MM.1S (cell line): Measurements from ENCODE around the gene PAX8.

Source experiments
- DNase-seq: peaks from one replicate; pipeline ENCODE4 v3.0.0-alpha.2; 2015
- H2AFZ ChIP-seq: fragments of 300-600 bp; sonication (generic); 2 replicates; pipeline ENCODE4 v1.6.0; 2016; ENCODE audit warnings: antibody characterized with exemption, low read length
- H3F3A ChIP-seq: fragments of 300-600 bp; sonication (generic); 2 replicates; pipeline ENCODE4 v1.6.1; 2016; ENCODE audit warnings: mild to moderate bottlenecking, antibody characterized with exemption, low read length, moderate library complexity, mixed read lengths; ENCODE audit not compliant: insufficient read depth
- H3K27ac ChIP-seq: fragments of 300-600 bp; sonication (generic); 2 replicates; pipeline ENCODE4 v1.5.1; 2016; ENCODE audit warnings: mild to moderate bottlenecking, low read length
- H3K27me3 ChIP-seq: fragments of 300-600 bp; sonication (generic); replicated peaks from 2 replicates; pipeline ENCODE4 v1.6.0; 2016; ENCODE audit warnings: low read length; ENCODE audit not compliant: insufficient read depth
- H3K36me3 ChIP-seq: fragments of 300-600 bp; sonication (generic); replicated peaks from 2 replicates; pipeline ENCODE4 v1.6.1; 2016; ENCODE audit warnings: mild to moderate bottlenecking, low read length, mixed read lengths; ENCODE audit not compliant: insufficient read depth
- H3K4me1 ChIP-seq: fragments of 300-600 bp; sonication (generic); 2 replicates; pipeline ENCODE4 v1.6.1; 2016; ENCODE audit warnings: low read length, mixed read lengths
- H3K4me2 ChIP-seq: fragments of 300-600 bp; sonication (generic); 2 replicates; pipeline ENCODE4 v1.6.0; 2016; ENCODE audit warnings: low read depth, low read length
- H3K4me3 ChIP-seq: fragments of 300-600 bp; sonication (generic); 2 replicates; pipeline ENCODE4 v1.5.1; 2016; ENCODE audit warnings: low read length, mixed read lengths
- H3K79me2 ChIP-seq: fragments of 300-600 bp; sonication (generic); 2 replicates; pipeline ENCODE4 v1.6.1; 2016; ENCODE audit warnings: mixed run types, low read length, mixed read lengths
- H3K9ac ChIP-seq: fragments of 300-600 bp; sonication (generic); 2 replicates; pipeline ENCODE4 v1.6.1; 2016; ENCODE audit warnings: low read length, mixed read lengths
- H3K9me2 ChIP-seq: fragments of 300-600 bp; sonication (generic); replicated peaks from 2 replicates; pipeline ENCODE4 v1.6.1; 2016; ENCODE audit warnings: mild to moderate bottlenecking, low read length, mixed read lengths; ENCODE audit not compliant: insufficient read depth
- H3K9me3 ChIP-seq: fragments of 300-600 bp; sonication (generic); replicated peaks from 2 replicates; pipeline ENCODE4 v1.6.1; 2016; ENCODE audit warnings: mild to moderate bottlenecking, low read length, mixed read lengths; ENCODE audit not compliant: insufficient read depth
- H4K20me1 ChIP-seq: fragments of 300-600 bp; sonication (generic); 2 replicates; pipeline ENCODE4 v1.6.1; 2016; ENCODE audit warnings: mild to moderate bottlenecking, low read length, moderate library complexity, mixed read lengths; ENCODE audit not compliant: insufficient read depth
- CTCF ChIP-seq: fragments of 300-600 bp; sonication (generic); IDR thresholded peaks from 2 replicates; pipeline ENCODE4 v1.5.1; 2016; ENCODE audit warnings: antibody characterized with exemption, low read length, mixed read lengths
- EZH2 ChIP-seq: fragments of 300-600 bp; sonication (generic); optimal IDR thresholded peaks from 2 replicates; pipeline ENCODE3; 2017; ENCODE audit warnings: low read depth, mild to moderate bottlenecking, antibody characterized with exemption, low read length, mixed read lengths
- EZH2phosphoT487 ChIP-seq: fragments of 300-600 bp; sonication (generic); IDR thresholded peaks from 2 replicates; pipeline ENCODE4 v1.6.1; 2018; ENCODE audit warnings: antibody characterized with exemption, low read length

The PAX8 gene

GRCh38 chr2:113180131-113180946 lies 98.4 kb downstream of the PAX8 start:
- Histone ChIP-seq H4K20me1 (peaks cover 25% of the 10 kb centered on the region; the same call in 1 of the 2 replicates), H3K4me1 (0 out of 2 replicates have a peak, but pooled peaks cover 10% of the 10 kb centered on the region), H3K79me2 (peaks cover 99% of the 10 kb centered on the region), H3K9me3 (no peaks in the 10 kb centered on the region), H3K36me3 (no peaks in the 10 kb centered on the region; the same call in 1 of the 2 replicates), H3F3A (peaks cover 6% of the 10 kb centered on the region; the same call in 1 of the 2 replicates), H3K4me3 (no peak overlapping the region), H3K27ac (no peak overlapping the region), H3K27me3 (no peaks in the 10 kb centered on the region), H2AFZ (no peak overlapping the region), H3K4me2 (no peak overlapping the region), H3K9ac (no peak overlapping the region), H3K9me2 (no peaks in the 10 kb centered on the region)
- TF ChIP-seq CTCF (no peak), EZH2 (no peak), EZH2phosphoT487 (no peak)
- DNase-seq = no peak

GRCh38 chr2:113179446-113180045 lies 99.2 kb downstream of the PAX8 start:
- H3K9ac ChIP-seq = no peak overlapping the region
- no peak overlapping the region for H2AFZ ChIP-seq
- peaks cover 99% of the 10 kb centered on the region for H3K79me2 ChIP-seq
- peaks cover 13% of the 10 kb centered on the region; the same call in 1 of the 2 replicates for H3F3A ChIP-seq
- no peaks in the 10 kb centered on the region for H3K9me3 ChIP-seq
- DNase-seq = no peak
- no peaks in the 10 kb centered on the region for H3K27me3 ChIP-seq
- no peaks in the 10 kb centered on the region; the same call in 1 of the 2 replicates for H3K36me3 ChIP-seq
- no peak overlapping the region for H3K27ac ChIP-seq
- TF ChIP-seq CTCF (no peak), EZH2 (no peak), EZH2phosphoT487 (no peak)
- H3K4me2 ChIP-seq = no peak overlapping the region
- 0 out of 2 replicates have a peak, but pooled peaks cover 10% of the 10 kb centered on the region for H3K4me1 ChIP-seq
- no peak overlapping the region for H3K4me3 ChIP-seq
- no peaks in the 10 kb centered on the region for H3K9me2 ChIP-seq
- peaks cover 19% of the 10 kb centered on the region; the same call in 1 of the 2 replicates for H4K20me1 ChIP-seq

GRCh38 chr2:113178891-113179290 lies 99.8 kb downstream of the PAX8 start:
- H3K9me2 ChIP-seq = no peaks in the 10 kb centered on the region
- TF ChIP-seq EZH2 (no peak), CTCF (no peak), EZH2phosphoT487 (no peak)
- H3K79me2 ChIP-seq = peaks cover 99% of the 10 kb centered on the region
- H4K20me1 ChIP-seq = peaks cover 19% of the 10 kb centered on the region; the same call in 1 of the 2 replicates
- H3K36me3 ChIP-seq = no peaks in the 10 kb centered on the region; the same call in 1 of the 2 replicates
- H3K9me3 ChIP-seq = no peaks in the 10 kb centered on the region
- no peak for DNase-seq
- no peak overlapping the region for H3K4me2 ChIP-seq
- H3K4me3 ChIP-seq = no peak overlapping the region
- no peaks in the 10 kb centered on the region for H3K27me3 ChIP-seq
- 0 out of 2 replicates have a peak, but pooled peaks cover 10% of the 10 kb centered on the region for H3K4me1 ChIP-seq
- H3K27ac ChIP-seq = no peak overlapping the region
- H3K9ac ChIP-seq = no peak overlapping the region
- H2AFZ ChIP-seq = no peak overlapping the region
- peaks cover 17% of the 10 kb centered on the region; the same call in 1 of the 2 replicates for H3F3A ChIP-seq
